ENCODE results near the gene TMUB2. TPM values are rescaled to one million over a fixed set of nuclear protein-coding genes. Genes with fewer than 3 reads are reported as not detected.

Gene TMUB2
- total and polyA plus RNA-seq, 9 of the 15 experiments (the other 6 are each of a cell fraction or from before 2014, with no cell fraction given), result 4.1 to 29.8 (median 16.3) TPM

- TF ChIP-seq PHF8 (IDR thresholded peaks at IDR 0.05; ENCODE audit: borderline replicate concordance, low read length) (no peak), SIN3B (IDR thresholded peaks at IDR 0.05; ENCODE audit: low read depth) (no peak), CREB5 (CRISPR knock-in tag; IDR thresholded peaks at IDR 0.05) (no peak), RBBP5 (IDR thresholded peaks at IDR 0.05; ENCODE audit: borderline replicate concordance, insufficient read depth, low read length, poor library complexity, severe bottlenecking) (no peak), MAFG (tag; conservative IDR thresholded peaks at IDR 0.05) (no peak), MXI1 (IDR thresholded peaks at IDR 0.05; ENCODE audit: low read depth, low read length) (no peak), FOXM1 (IDR thresholded peaks at IDR 0.05; ENCODE audit: low read depth) (no peak), FOXM1 (CRISPR knock-in tag; IDR thresholded peaks at IDR 0.05; ENCODE audit: low read depth) (no peak), ZNF239 (CRISPR knock-in tag; IDR thresholded peaks at IDR 0.05) (no peak), CBX3 (IDR thresholded peaks at IDR 0.05; ENCODE audit: borderline replicate concordance in 1 of 2, low read length in 2 of 2) (no peak), CCNT2 (IDR thresholded peaks at IDR 0.05; ENCODE audit: borderline replicate concordance, extremely low read depth, insufficient read length, low read depth, low read length) (no peak), ETS1 (conservative IDR thresholded peaks at IDR 0.05; ENCODE audit: control insufficient read depth, low read depth, low read length) (no peak), YBX1 (IDR thresholded peaks at IDR 0.05) (no peak)
Measured at GRCh38 chr17:44176257-44176656, 10.5 kb upstream of the TMUB2 start (continued).

All from K562 (cell line).